Kidney capillary endothelial cell (primary cell): ENCODE results near the gene PAFAH2.

Experiments
- DNase-seq: peaks from one replicate; pipeline ENCODE4 v3.0.0-alpha.2; 2018; ENCODE audit warnings: low spot score

PAFAH2 gene

DNA sequence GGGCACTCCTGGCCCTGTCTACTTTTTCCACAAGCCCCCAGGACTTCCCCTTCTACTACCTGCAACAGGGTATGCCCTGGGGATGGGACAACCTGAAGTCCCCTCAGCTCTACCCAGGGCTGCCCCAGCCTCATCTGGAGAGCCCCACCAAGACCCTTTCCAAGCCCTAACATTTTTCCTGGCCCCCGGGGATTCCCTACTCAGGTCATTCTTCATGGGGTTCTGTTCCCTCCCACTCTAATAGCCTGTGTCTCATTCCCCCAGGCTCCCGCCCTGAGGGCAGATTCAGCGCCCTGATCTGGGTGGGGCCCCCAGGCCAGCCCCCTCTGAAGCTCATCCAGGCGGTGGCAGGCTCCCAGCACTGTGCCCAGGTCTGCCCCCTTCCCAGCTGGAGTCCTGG is 33.3 kb upstream of the PAFAH2 start:
- no peak for DNase-seq

DNA sequence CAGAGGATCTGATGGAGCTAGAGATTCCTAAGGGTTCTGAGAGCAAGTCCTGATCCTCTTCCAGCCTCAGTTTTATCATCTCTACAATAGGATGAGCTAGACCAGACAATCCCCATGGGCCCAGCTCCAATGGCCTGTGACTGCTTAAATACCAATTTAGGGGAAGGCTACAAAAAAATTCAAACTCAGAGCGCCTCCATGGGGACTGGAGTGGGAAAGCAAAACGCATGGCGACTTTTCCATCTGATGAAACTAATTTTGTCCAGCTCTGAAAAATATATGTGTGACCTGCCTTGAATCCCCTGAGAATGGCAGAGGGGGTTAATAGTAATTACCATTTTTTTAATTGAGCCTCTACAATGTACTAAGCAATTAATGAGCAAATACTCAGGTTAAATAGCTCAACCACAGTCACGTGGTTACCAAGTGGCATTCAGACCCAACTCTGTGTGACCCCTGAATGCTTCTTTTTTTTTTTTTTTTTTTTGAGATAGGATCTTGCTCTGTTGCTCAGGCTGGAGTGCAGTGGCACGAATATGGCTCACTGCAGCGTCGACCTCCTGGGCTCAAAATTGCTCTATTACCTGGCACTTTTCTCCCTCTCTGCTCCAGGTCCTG is 32.1 kb upstream of the PAFAH2 start:
- no peak for DNase-seq

DNA sequence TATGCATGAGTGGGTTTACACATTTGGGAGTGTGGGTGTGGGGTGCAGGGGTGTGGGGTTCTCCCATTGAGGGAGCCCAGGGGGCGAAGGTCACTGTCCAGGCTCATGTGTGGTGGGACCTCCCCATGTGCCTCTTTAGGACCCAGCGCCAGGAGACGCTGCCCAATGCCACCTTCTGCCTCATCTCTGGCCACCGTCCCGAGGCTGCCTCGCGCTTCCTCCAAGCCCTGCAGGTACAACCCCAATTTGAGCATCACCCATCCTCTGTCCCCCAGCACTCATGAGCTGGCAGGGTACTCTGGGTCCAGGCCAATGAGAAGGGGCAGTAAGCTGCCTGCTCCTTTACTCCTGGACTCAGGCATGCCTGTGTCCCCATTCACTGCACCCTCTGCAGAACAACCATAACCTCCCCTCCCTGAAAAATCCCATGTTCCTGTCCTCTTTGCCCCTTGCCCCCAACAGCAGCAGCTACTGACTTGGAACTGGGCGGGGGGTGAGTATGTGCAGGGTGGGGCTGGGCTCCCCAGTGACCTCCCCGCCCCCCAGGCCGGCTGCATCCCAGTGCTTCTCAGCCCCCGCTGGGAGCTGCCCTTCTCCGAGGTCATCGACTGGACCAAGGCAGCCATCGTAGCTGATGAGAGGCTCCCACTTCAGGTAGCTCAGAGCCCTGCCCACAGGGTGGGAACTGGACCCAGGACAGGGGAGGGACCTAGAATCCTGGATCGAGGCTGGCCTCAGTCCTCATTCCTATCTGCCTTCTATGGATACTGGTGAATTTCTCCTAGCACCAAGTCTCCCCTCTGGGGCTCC is 31.4 kb upstream of the PAFAH2 start:
- no peak for DNase-seq

DNA sequence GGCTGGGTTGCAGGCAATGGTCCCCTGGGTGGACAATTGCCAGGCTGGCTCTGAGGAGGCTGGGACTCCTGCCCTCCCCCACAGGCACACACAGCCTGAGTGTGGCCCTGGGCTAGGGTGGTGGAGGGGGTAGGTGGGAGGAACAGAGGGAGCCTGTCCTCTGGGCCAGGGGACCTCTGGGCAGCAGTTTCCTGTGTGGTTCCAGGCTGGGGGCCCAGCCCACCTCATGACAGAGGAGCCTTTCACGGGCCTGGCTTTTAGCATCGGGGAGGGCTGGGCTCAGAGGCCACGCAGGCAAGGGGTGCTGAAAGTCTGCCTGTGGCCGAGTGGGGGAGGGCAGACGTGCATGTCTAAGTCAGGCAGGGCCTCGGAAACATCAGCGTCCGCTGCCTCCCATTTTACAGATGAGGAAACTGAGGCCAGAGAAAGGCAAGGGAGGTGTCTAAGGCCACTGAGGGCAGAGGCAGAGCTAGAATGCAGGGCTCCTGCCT is 30.7 kb upstream of the PAFAH2 start:
- DNase-seq, result no peak

DNA sequence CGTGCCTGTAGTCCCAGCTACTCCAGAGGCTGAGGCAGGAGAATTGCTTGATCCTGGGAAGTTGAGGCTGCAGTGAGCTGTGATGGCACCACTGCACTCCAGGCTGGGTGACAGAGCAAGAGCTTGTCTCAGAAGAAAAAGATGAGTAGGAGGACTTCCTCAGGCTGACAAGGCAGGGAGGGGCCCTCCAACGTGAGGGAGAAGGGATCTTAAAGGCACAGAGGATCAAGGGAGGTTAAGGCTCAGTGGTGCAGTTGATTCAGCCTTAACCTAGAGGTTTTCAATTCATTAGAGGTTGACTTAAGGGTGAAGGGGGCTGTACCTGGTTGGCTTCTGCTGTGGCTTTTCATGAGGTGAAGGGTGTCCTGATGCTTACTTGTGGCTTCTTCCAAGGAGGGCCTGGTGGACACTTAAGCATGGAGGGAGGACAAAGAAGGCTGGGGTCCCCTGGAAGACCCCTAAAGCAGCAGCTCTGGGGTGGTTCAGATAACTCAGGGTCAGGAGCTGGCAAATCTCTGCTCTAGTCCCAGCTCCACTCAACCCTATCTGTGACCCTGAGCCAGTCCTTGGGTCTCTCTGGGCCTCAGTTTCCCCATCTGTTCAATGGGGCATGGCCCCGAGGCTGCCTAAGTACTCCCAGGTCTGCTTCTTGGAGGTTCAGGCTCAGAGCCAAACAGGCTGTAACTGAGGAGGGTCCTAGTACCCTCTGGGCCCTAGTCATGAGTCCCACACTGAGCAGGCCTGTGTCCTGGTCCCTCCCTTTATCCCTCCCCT is 30.0 kb upstream of the PAFAH2 start:
- DNase-seq, result no peak

DNA sequence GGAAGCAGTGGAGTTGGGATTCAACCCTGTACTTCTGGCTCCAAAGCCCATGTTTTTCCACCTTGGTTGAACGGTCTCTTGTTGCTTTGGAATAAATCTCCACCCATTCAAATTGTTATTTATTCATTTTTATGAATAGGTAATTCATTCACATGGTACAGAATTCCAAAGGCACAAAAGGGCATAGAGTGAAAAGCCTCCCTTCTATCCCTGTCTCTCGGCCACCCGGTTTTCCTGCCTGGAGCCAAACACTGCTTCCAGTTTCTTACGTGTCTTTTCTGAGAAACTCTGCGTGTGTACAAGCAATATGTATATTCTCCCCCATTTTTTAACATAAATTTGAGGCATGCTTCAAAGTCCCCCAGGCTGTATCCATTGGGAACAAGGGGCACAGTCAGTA is 27.7 kb upstream of the PAFAH2 start:
- no peak for DNase-seq

DNA sequence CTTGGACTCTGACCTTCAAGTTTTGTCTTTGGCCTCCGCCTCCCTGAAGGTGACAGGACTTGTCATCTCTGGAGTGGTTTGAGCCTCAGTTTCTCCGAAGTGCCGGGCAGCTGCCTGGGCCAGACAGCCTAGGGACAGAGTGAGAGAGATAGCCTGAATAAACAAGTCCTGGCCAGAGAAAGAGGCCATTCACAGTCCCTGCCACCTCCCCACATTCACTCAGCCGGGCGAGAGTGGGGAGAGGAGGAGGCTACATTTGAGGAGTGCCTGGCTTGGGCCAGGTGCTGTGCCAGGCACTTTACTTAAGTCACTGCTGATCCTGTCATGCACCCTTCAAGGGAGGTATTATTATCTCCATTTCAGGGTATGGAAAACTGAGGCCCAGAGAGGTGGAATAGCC is 27.2 kb upstream of the PAFAH2 start:
- no peak for DNase-seq

DNA sequence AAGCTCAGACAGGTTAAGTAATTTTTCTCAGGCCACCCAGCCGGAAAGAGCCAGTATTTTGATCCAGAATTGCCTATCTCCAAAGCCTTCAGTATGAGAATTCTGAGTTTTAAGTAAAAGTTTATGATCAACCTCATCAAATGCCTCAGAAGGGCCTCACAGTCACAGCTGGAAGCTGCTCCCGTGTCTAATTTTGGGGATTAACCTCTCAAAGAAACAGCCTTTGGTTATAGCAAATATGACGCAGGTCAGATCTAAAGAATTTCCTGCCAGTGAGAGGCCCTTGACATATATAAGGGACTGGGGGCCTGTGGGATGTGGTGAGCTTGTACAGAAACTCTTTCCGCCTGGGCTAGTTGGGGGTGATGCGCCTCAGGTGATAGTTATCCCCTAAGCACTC is 26.0 kb upstream of the PAFAH2 start:
- DNase-seq, result no peak

DNA sequence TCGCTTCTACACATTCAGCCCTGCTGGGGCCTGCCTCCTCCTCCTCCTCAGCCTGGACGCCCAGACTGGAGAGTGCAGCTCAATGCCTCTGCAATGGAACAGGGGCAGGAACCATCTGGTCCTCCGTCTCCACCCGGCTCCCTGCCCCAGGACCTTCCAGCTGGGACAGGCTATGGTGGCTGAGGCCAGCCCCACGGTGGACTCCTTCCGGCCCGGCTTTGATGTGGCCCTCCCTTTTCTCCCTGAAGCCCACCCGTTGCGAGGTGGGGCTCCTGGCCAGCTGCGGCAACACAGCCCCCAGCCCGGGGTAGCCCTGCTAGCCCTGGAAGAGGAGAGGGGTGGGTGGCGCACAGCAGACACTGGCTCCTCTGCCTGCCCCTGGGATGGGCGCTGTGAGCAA is 25.1 kb upstream of the PAFAH2 start:
- no peak for DNase-seq

DNA sequence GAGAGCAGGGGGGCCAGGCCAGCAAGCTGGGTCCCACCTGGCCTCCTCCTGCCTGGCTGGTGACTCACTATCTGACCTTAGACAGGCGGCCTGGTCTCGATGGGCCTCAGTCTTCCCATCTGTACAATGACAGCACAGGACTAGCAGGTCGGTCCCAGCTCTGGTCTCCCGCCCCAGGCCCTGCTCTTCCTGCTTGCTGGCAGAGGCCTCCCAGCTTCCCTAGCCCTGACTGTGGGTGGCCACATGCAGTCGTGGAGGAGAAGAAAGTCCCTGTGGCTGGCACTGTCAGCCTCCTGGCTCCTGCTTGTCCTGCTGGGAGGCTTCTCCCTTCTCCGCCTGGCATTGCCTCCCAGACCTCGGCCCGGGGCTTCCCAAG is 24.5 kb upstream of the PAFAH2 start:
- DNase-seq, result no peak

DNA sequence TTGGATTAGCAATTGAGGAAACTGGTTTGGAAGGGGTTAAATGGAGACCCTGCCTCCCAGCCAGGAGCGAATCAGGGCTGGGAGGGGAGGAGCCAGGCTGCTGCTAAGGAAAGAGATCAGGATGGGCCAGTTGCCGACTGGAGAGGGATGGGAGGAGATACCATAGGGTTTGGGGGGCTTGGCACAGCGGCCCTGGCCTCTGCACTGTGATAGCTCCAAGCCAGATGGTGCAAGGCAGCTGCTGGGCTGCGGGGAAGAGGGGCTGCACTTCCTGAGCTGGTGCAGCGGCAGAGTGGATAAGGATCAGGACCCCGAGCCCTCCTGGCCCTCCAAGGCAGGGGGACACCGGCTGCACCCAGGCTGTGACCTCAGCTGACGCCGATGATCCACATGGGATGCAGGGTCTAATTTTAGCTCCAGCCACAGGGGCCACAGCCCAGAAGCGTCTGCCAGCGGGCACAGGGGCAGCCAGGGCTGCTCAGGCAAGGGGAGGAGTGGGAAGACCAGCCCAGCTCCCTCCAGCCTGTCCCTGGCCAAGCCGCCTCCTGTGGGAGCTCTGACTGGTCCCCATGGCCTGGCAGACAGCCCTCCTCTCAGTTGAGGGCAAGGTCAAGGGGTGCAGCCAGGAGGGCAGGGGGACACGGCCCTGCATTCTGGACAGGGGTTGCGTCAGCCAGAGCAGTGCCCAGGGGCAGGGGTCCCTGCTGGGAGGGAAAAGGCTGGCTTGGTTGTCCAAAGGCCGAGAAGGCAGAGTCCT is 24.0 kb upstream of the PAFAH2 start, which contains the start of gene EXTL1:
EXTL1 (plus strand) TSS at position 129 of the 757 bp plus-strand sequence. CDS start 872 bp downstream, outside the sequence.
- DNase-seq, result no peak

DNA sequence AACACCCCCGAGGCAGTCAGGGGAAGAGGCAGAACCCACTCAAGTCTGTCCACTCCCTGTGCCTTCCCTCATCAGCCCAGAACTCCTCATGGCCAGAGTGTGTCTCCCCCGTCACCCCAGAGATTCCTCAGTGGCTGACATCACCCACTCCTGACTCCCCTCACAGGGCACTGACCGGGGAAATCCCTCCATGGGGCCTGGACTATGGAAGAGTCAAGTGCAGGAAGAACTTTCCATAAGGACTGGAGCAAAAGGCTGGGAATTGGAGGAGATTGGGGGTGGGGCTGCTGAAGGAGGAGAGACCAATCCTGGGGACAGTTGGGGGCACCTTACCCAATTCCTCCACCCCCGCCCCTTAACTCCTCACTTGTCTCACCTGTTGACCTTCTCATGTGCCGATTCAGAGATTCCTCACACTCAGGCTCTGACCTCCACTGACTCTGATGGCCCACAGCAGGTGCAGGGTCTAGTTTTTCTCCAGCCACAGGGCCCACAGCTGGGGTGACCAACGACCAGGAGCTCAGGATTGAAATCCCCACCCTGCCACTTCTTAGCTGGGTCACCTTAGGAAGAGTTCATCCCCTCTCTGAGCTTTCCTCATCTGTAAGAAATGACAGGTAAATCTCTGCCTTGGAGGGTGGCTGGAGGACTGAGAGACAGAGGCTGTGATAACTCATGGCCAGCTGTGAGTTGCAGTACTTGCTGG is 23.2 kb upstream of the PAFAH2 start:
- no peak for DNase-seq

DNA sequence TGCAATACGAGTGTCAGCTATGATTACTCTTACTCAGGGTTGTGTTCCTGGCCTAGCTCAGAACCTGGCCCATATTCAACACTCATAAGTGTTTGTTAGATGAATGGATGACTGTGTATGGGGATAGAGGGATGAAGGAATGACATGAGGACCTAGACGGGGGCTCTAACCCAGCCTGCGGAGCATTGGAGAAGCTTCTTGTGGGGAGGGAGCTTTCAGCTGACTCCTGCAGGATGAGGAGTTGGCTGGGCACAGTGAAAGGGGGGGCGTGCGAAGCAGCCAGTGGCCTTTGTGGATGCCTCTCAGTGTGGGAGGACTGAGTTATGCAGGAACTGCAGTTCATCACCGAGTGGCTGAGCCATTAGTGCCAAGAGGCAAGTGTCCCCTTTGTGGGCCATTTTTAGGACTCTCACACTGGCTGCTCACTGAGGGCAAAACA is 22.5 kb upstream of the PAFAH2 start:
- no peak for DNase-seq

DNA sequence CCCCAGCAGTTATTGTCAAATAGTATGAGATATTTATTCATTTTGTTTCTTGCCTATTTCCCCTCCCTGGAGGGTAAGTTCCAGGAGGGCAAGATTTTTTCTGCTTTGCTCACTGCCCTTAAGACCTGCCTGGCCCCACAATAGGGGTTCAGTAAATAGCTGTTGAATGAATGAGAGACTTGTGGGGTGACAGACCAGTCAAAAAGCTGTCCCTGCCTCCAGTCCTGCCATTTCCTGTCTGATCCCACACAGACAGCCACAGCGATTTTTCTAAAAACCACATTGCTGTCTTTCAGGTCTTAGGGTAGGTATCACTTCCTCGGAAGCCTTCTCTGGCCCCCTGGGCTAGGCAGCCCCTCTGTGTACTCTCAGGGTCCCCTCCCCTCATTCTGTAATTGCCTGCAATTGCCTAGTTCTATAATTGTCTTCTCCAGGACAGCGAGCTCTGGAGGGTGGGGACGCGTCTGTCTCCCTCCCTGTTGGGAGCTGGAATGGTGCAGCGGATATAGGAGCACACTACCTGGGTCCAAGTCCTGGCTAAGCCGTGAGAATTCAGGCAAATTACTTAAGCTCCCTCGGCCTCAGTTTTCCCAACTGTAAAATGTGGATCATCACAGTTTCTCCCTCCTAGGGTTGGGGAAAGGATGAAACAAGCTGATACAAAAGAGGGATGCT is 21.9 kb upstream of the PAFAH2 start:
- no peak for DNase-seq

DNA sequence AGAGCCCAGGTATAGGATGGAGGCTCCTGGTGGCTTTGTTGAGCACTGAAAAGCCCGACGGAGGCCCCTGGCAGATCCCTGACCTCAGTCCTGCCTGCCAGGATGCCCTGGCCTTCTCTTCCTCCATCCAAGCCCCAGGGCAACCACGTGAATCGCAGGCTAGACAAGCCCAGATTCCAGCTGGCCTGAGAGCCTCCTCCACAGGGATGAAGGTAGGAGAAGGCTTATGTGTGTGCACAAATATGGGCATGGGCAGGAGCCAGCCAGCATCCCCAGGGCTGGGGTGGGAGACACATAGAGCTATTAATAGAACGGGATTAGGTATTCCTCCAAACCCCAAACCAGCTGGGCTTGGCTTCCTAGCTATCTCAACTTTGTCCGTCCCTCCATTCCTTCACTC is 19.7 kb upstream of the PAFAH2 start:
- DNase-seq, result no peak

DNA sequence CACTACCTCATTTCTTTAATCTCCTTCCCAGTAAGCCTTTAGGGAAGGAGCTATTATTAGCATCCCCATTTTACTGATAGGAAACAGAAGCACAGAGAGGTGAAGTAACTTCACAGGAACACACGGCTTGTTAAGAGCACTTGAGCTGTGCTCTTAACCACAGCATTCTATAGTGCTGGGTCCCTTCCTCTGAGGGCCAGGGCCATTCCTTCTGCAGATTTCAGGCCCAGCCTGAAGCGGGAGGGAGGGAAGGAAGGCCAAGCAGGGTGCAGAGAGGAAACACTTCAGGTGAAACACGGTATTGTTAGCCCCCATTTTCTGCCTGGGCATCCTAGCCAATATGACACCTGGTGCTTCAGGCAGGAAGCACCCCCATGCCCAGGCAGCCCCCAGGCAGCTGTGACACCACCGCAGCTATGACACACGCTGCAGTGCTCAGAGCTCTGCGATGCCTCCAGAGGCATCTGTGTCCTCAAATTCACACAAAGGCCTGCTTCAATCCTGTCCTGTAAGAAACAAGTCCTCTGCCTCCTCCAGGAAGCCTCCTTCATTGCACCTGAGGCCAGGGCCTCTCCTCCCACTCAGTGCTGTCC is 19.2 kb upstream of the PAFAH2 start:
- DNase-seq, result no peak

DNA sequence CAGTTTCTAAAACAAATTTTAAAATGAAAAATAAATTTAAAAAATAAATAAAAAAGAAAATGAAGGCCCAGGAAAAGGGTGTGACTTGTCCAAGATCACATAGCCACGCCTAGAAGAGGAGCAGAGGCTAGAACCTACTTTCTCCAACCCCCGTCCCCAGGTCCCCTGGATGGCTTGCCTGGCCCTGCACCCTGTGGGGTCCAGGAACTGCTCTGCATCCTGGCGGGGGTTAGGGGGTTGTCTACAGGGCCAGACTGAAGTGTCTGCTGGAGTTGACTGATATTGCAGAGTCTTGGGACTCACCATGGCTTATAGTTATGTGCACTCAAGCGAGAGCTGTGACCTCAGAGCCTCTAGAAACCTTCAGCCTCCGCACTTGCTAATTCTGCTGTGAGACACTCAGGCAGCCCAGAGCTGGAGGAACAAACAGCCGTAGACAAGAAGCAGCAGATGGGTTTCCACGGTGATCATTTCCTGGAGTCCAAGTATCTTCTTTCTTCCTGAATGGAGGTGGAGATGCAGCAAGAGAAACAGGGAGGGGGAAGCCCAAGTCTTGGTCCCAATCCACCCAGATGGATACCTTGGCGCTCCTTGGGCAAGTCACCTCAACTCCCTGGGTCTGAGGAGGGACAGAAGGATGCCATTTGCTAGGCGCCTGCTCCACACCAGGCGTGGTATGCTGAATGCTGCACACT is 18.5 kb upstream of the PAFAH2 start:
- no peak for DNase-seq

DNA sequence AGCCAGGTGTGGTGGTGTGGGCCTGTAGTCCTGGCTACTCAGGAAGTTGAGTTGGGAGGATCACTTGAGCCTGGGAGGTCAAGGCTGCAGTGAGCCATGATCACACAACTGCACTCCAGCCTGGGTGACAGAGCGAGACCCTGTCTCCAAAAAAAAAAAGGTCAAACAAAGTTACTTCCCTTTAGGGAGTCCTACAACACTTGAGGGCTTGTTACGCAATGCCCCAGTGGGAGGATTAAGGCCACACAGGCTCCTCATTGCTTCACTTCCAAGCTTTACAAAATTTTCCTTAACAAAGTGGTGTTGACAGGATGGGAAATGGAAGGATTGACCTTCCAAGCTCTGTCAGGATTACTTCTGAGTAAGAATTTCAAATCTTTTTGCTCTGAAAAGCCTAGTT is 17.5 kb upstream of the PAFAH2 start:
- DNase-seq, result no peak

DNA sequence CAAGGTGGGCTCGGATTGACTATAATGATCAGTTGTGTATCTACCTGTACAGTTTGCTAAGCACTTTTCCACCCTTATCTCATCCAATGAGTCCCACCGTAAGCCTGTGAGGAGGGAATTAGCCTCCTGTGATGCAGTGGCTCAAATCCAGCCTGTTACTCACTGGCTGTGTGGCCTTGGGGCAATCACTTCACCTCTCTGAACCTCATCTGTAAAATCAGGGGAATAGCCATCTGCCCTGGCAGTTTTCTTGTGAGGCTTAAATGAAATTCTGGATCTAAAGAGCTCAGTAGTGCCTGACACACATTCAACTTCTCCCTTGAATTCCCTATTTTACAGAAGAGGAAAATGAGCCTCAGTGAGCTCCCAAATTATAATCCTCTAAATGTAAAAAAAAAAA is 16.3 kb upstream of the PAFAH2 start:
- DNase-seq, result no peak

DNA sequence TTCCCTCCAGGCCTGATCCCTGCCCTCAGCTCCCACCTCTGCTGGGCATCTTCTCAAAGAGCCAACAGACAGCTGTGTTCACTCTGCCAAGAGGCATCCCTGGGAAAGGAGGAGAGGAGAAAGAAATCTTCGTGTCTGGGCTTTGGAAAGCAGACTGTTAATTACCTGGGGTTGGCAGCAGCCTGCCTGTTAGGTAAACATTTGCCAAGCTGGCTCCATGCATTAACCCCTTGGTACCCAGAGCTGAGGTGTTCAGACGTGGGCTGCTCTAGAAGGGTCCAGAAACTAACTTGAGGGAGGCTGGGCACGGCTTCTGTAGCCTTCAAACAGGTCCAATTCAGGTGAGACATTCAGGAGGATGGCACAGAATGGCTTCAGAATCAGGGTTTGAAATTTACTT is 15.0 kb upstream of the PAFAH2 start:
- no peak for DNase-seq
